T1000 (cell line): ENCODE measurements around the gene MAN2A2.

ENCODE experiments used
- DNase-seq: peaks from one replicate; lab custom pipeline; 2025; ENCODE audit warnings: mixed read lengths; lab: John Stamatoyannopoulos, UW

The MAN2A2 gene

DNA sequence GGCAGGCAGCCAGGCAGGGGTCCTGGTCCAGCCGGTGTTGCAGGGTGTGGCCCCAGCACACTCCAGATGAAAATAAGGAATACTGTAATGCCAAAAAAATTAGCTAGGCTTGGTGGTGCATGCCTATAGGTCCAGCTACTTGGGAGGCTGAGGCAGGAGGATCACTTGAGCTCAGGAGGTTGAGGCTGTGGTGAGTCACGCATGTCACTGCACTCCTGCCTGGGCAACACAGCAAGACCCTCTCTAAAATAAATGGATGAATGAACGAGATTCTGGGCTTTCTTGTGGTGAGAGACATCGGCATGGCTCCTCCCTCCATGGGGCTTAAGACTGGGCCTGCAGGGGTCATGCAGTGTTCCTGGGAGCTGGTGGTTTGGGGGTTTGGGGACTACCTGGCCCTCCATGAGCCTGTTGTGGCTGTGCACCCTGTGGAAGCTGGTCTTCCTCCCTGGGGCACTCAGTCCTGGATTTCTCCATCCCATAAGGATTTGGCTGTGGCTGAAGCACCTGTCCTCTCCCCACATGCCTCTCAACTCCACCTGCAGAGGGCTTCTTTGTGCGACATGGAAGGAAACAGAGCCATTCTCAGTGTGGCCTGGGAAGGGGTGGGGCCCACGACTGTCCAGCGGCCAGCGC is 44.0 kb downstream of the MAN2A2 start:
- no peak for DNase-seq

DNA sequence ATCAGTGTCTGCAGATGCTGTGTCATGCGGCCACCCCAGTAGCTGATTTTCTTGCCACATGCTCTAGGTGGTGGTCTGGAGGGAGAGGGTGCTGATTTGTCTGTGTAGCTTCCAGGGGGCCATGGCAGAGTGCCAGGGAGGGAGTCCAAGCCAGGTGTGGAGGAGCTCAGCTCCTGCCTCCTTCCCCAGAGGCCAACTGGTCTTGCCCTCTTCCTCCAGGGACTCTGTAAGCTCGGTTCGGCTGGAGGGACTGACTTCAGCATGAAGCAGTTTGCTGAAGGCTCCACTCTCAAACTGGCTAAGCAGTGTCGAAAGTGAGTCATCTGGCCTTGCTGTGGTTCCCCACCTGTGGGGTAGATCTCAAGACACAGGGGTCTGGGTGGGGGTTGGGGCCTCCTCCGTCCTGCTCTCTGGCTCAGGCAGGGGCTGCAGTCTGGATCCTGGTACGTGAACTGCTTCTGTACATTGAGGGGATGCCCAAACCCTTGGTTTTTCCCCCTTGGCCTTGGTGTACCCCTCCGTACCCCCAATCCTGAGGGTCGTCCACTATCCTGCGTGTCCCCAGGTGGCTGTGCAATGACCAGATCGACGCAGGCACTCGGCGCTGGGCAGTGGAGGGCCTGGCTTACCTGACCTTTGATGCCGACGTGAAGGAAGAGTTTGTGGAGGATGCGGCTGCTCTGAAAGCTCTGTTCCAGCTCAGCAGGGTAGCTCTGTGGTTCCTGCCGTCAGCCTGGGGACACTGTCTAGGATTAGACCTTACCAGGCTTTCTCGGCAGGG is 44.7 kb downstream of the MAN2A2 start:
- DNase-seq = no peak

DNA sequence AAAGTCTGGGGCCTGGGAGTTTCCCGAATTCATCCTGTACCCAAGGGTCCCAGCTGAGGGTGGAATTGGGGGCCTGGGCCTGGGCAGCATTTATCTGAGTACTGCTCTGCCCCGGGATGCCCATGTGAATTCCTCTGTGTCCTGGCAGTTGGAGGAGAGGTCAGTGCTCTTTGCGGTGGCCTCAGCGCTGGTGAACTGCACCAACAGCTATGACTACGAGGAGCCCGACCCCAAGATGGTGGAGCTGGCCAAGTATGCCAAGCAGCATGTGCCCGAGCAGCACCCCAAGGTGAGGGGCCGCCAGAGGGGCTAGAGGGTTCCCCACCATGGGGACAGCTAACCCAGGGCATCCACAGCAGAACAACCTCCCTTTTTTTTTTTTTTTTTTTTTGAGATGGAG is 45.4 kb downstream of the MAN2A2 start:
- DNase-seq = no peak

DNA sequence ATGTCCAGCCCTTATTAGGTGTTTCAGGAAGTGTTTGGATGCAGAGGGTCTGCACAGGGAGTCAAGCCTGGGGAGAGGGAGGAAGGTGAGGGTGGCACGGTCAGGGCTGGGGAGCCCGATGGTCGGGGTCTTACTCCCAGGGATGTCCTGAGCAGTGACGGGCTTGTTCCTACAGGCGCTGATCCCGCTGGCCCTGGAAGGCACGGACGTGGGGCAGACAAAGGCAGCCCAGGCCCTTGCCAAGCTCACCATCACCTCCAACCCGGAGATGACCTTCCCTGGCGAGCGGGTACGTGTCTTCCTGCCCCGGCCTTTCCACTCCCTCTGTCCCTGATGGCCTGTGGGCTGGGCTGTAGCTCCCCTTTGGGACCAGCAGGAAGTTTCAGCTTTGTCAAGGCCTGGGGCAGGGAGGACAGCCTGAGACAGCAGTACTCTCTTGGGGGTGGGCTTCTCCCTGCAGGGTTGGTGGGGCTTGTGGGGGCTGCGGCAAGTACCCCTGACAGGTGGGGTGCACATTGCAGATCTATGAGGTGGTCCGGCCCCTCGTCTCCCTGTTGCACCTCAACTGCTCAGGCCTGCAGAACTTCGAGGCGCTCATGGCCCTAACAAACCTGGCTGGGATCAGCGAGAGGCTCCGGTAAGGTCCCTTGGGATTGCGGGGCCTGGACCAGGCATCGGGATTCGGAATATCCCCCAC is 47.0 kb downstream of the MAN2A2 start:
- no peak for DNase-seq

DNA sequence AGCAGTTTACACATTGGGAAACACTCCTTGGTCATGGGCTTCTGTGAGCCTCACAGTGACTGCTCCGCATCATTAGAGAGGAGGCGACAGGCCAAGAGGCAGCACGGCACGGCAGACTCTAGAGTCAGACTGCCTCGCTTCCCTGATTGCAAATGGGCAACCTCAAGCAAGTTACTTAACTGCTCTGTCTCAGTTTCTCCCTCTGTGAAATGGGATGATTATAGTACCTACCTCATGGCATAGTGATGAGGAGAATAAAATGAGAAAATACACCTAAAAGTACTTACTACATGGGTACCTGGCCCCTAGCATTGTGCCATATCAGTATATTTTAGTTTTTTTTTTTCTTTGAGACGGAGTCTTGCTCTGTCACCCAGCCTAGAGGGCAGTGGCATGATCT is 47.6 kb downstream of the MAN2A2 start:
- no peak for DNase-seq

DNA sequence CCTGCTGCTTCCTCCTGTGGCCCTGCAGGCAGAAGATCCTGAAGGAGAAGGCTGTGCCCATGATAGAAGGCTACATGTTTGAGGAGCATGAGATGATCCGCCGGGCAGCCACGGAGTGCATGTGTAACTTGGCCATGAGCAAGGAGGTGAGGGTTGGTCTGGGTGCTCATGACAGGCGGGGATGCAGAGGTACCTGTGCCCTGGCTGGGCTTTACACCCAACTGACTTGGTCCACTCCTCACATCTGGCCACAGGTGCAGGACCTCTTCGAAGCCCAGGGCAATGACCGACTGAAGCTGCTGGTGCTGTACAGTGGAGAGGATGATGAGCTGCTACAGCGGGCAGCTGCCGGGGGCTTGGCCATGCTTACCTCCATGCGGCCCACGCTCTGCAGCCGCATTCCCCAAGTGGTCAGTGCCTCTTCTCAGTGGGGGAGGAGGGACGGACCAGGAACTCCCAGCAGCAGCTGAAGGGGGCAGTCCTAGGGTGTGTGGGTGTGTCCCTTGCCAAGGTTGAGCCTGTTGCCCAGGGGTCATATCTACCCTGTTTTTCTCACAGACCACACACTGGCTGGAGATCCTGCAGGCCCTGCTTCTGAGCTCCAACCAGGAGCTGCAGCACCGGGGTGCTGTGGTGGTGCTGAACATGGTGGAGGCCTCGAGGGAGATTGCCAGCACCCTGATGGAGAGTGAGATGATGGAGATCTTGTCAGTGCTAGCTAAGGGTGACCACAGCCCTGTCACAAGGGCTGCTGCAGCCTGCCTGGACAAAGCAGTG is 50.0 kb downstream of the MAN2A2 start:
- DNase-seq = no peak

DNA sequence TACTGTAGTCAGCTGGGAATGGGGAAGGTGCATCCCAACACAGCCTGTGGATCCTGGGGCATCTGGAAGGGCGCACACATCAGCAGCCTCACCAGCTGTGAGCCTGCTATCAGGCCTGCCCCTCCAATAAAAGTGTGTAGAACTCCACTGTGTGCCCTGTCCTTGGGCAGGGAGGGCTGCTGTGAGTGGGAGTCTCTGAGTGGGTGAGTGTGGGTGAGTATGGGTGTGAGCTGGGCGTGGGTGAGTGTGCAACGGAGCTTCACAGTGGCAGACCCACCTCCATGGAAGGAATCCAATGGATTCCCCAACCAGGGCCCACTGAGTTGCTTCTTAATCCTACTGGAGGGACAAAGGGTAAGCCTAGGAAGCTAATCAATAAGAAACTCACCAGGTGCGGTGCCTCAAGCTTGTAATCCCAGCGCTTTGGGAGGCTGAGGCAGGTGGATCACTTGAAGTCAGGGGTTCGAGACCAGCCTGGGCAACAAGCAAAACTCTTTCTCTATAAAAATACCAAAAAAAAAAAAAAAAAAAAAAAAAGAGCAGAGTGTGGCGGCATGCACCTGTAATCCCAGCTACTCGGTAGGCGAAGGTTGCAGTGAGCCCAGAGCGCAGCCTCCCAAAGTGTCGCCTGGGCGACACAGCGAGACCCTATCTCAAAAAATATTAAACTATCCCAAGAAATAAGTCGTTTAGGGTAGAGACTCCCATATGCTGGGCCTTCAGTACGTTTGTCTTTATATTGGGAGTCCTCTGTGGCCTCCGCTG is 51.0 kb downstream of the MAN2A2 start:
- no peak for DNase-seq

DNA sequence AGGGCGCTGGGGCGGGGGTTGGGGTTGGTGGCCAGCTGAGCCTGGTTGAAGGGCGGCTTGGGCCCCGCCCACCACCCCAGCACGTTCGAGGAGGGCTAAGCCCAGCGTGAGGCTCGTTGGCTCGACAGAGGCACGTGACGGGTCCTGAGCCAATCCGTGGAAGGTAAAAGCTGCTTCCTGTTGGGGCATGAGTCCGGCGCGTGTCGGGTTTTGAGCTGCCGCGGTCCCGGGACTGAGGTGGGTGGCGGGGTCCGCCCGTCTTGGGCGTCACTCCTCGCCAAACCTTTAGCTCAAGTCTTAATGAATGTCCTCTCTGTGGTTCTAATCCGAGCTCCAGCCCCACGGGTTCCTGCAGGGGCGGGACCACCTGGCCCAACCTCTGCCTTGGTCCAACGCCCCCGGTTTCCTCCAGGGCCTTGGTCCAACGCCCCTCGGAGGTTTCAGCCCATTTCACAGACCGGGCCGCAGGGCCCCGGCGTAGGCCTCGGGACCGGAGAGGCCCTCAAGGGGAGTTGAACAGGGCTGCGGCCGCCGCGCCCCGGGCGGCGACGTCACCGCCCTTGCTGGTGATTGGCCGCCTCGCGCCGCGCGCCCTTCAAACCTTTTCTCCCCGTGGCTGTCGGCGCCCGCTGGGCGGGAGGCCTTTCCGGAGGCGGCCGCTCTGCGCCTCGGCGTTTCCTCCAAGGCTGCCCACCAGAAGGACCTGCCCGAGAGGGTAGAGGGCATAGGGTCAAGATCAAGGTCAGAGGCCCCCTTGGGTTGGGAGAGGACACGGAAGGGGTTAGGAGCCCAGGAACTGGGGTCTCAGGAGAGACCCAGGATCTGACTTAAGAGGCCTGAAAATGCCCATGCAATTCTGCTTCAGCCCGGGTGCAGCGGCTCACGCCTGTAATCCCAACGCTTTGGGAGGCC is 51.9 kb downstream of the MAN2A2 start, which contains the start of gene RCCD1:
Gene RCCD1, plus strand, starts transcription at position 173 of the 912 bp plus-strand sequence. CDS start 1,851 bp downstream, outside the sequence.
- peak; percentile 78 for DNase-seq

DNA sequence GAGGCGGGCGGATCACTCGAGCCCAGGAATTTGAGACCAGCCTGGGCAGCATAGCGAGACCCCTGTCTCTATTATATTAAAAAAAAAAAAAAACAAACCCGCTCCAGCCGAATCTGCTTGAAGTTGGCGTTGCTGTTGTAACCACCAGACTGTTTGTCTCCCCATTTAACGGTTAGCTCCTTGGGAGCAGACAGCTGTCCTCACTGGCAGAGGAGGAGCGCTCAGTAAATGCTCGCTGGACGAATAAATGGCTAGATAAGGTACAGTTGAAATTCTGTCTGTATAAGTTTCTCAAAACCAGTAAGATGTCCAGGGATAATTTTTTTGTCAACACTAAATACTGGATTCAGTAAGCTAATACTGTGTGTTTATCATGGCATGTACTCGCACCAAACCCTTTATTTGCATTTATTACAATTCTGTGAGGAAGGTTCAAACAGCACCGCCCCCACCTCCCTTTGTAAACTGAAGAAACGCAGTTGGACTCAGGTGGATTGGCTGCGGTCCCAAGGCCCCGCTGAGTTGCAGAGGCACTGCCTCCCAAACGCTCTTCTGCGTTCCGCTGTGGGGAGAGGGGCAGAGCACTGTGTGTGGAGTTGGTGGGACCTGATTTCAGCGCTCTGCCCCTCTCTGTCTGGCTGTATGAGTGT is 52.6 kb downstream of the MAN2A2 start:
- no peak for DNase-seq

DNA sequence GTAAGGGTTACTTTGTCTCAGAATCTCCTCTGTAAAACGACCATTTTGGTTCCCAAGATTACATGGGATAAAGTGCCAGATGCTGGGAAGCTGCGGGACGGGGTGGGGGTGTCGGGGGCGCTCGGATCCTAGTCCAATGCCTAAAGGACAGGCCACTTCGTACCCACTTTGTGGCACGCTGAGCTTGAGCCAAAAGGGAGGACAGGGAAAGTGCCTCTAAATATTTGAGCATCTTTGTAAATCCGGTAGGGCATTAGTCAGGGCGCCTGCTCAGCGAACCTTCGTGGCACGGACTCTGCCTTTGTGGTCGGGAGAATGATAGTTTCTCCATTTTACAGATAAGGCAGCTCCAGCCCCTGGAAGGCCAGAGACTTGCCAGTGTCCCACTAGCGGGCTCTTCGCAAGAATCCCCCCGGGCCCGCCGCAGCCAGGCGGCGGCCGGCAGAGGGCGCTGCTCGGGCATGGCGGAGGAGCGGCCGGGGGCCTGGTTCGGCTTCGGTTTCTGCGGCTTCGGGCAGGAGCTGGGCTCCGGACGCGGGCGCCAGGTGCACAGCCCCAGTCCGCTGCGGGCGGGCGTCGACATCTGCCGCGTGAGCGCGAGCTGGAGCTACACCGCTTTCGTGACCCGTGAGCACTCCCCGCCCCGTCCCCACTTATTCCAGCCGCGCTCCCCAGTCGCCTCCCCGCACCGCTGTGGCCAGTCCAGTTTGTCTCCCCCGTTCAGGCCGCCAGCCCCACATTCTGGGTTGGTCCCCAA is 53.4 kb downstream of the MAN2A2 start:
- DNase-seq = peak; percentile 48

DNA sequence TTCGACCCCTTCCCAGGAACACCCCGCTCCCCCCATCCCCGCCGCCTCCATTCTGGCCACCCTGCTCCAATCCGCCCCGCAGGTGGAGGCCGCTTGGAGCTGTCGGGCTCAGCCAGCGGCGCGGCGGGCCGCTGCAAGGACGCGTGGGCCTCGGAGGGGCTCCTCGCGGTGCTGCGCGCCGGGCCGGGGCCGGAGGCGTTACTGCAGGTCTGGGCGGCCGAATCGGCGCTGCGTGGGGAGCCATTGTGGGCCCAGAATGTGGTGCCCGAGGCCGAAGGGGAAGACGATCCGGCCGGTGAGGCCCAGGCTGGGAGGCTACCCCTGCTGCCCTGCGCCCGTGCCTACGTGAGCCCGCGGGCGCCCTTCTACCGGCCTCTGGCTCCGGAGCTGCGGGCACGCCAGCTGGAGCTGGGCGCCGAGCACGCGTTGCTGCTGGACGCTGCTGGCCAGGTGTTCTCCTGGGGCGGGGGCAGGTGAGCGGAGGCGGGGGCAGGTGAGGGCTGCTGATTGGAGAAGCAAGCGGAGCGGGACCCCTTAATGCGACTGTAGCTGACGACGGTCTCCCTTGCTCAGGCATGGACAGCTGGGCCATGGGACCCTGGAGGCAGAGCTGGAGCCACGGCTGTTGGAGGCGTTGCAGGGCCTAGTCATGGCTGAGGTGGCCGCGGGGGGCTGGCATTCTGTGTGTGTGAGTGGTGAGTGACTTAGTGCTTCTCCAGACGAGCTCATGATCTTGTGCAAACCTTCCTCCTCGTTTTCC is 54.1 kb downstream of the MAN2A2 start:
- peak; percentile 35 for DNase-seq

DNA sequence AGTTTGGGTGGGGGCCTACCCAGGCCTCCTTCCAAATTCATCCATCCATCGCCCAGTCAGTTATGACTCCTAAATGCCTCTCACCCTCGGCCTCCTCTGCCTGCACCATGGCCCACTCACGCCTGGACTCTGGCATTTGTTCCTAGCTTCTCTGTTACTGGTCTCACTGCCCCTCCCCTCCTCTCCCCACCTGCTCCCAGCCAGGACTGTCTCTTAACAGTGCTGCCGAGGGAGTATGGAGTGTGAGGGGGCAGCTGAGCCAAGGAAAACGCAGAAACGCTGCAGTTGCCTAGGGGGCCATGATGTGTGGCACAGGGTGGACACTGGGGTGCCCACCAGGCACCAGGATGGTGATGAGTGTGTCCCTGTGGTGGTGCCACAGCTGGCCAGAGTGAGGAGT is 54.7 kb downstream of the MAN2A2 start:
- no peak for DNase-seq

DNA sequence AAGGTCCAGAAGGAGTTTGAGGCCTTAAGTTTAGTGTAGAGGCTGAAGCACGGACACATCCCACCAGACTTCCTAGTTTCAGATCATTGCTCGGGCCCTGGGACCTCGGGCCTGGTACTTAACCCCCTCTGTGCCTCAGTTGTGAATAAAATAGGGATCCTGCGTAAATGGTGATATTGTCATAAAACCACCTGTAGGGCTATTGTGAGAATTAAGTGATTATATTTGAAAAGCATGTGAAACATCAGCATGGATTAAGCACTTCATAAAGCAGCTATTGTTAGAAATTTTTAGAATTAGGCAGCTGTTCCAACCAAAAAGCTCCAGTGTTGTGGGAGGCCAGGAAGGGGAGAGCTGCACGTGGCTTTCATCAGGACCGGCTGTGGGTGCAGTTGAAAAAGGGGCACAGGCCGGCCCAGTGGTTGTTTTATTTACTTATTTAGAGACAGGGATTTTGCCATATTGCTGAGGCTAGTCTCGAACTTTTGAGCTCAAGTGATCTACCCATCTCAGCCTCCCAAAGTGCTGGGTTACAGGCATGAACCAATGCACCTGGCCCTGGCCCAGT is 56.0 kb downstream of the MAN2A2 start:
- no peak for DNase-seq

DNA sequence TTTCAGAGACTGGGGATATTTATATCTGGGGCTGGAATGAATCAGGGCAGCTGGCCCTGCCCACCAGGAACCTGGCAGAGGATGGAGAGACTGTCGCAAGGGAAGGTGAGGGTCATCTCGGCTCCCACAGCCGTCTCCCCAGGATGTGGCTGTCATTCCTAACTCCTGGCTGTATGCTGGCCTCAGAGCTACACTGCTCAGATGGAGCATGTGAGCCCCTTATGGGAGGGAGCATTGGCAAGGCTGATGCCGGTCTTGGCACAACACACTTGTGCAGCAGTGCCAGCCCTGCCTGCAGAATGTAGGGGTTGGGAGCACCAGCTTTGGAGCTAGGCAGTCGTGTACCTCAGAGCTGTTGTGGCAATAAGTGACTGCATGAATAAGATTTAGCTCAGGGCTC is 56.8 kb downstream of the MAN2A2 start:
- DNase-seq = no peak

DNA sequence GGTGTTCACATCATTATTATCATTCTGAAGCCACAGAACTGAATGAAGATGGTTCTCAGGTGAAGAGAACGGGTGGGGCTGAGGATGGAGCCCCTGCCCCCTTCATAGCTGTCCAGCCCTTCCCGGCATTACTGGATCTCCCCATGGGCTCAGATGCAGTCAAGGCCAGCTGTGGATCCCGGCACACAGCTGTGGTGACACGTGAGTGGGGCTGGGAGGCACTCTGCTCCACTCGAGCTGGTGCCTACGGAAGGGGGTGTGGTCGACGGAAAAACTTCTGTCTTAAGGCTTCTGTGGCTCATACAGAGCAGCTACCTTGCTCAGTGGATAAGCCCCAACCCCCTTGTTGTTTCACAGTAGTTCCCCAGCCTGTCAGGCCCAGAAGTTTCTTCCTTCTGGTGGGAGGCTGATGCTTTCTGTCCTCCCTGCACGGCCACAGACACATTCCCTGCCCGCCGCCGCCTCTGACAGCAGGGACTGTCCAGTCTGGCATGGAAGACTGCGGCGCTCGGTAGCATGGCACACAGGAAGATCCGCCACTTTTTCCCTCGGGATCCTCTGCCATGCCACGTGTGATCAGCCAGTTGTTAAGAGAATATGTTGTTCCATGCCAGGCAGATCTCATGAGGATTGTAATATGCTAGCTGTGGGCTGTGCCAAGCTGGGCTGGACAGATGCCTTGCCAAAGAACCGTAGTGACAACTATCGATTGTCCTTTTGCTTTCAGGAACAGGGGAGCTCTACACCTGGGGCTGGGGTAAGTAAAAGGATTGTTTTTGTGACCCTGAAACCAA is 57.4 kb downstream of the MAN2A2 start:
- DNase-seq = no peak

DNA sequence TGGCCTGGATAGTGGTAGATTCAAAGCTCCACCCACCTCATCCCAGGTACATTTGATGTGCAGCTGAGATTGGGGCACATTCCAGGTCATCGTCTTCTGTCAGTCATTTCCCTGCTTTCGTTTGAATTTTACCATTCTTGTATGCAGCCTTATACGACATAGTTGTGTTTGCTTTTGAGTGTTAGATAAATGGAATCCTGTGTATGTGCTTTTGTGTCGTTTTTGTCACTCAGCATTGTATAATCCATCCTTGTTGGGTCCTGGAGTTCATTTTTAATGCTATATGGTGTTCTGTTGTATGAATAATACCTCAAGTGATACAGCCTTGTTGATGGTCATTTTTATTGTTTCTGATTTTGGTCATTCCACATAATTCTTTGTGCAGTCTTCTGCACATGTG is 58.9 kb downstream of the MAN2A2 start:
- DNase-seq = no peak

DNA sequence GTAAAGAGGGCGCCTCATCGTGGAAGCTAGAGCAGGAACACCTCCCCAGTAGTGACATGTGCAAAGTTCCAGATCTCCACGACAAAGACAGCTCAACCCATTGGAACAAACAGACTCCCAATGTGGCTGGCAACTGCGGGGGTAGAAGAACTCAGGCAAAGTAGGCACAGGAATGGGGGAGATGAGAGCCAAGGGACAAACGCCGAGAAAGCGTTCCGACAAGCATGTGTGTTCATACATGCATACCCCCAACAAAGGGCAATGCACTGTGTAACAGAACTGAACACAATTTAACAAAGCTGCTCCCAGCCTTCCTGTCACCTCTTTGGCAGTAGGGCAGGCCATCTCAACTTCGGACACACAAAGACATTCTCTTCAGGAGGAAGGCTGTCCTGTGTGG is 63.2 kb downstream of the MAN2A2 start:
- no peak for DNase-seq
